Dedifferentiated amniotic fluid mesenchymal stem cell (primary cell): ENCODE results near the gene NLN.
A peak's percentile ranks its signal among the peaks of the same experiment; 100 is the strongest.
"Not testable (repeated sequence)": the region's sequence is repeated elsewhere in the genome, so short reads cannot be mapped to it uniquely, and the experiment has no call there.

ENCODE experiments used
- DNase-seq: peaks from one replicate; pipeline ENCODE4 v3.0.0-alpha.2; 2016; ENCODE audit errors: extremely low spot score

The NLN gene

GRCh38 chr5:65721720-65722574, at the start of gene NLN, which contains the start of gene SGTB:
Gene NLN, plus strand, starts transcription at chr5:65722205. Its CDS starts 169 bp downstream, at chr5:65722374.
Gene SGTB, minus strand, starts transcription at chr5:65722109. Its CDS starts 1,302 bp downstream, at chr5:65720807.
- DNase-seq = peak; percentile 64

- peak; percentile 33 for DNase-seq
These were observed 49.2 kb upstream of the NLN start for GRCh38 chr5:65672796-65673195.

DNA sequence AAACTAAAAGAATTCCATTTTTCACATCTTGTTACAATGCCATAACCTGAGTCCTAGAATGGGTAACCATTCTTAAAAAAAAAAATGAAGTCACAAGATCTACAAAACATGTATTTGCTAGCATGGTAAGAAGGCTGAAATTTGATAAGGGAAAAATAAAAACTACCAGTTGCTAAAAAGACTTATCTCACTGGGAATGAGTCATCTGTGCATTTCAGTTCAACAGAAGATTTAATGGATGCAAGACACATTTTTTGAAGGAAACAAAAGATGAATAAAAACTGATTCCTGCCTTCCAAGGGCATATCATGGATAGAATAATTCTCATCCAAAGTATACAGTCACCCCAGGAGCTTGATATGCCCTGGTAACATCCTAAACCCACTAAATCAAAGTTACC, 47.3 kb upstream of the NLN start:
- no peak for DNase-seq

DNA sequence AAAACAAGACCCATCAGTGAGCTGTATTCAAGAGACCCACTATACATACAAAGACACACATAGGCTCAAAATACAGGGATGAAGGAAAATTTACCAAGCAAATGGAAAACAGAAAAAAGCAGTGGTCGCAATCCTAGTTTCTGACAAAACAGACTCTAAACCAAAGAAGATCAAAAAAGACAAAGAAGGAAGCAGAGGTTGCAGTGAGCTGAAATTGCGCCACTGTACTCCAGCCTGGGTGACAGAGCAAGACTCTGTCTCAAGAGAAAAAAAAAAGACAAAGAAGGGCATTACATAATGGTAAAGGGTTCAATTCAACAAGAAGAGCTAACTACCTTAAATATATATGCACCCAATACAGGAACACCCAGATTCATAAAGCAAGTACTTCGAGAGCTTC, 45.9 kb upstream of the NLN start:
- DNase-seq = not testable (repeated sequence)

DNA sequence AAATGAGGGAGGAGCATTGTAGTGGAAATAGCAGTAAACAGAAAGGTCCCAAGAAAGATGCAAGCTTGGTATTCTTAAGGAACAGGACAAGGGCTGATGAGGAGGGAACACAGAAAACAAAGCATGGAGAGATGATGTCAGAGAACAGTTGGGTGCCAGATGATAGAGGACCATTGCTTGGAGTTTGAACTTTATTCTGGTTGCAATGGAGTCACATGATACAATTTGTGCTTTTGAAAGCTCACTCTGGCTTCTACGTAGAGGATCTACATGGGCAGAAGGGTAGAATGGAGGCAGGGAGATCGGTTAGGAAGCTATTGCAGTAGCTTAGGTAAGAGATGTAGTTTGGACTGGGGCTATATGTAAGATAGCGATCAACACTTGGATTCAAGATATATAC, 39.9 kb upstream of the NLN start:
- no peak for DNase-seq

GRCh38 chr5:65693121-65693520, 28.9 kb upstream of the NLN start:
- no peak for DNase-seq

- no peak for DNase-seq
These were observed 26.7 kb upstream of the NLN start for GRCh38 chr5:65695162-65695755.

DNA sequence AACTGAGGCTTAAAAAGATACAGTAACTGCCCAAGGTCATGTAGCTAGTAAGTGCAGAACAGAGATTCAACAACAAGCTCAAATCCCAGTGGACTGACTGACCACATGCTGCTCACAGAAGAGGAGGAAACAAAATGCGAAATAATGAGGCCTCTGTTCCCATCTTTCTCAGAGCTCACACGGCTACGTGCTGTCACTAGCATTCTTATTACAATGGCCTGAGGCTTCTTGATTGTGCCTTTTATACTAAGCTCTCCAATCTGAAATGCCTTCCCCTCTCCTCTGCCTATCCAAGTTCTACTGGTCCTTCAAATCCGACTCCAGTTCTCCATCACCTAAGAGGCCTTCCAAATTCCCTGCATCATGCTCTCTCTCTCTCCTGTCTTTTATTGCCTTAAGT, 26.1 kb upstream of the NLN start:
- DNase-seq = no peak

DNA sequence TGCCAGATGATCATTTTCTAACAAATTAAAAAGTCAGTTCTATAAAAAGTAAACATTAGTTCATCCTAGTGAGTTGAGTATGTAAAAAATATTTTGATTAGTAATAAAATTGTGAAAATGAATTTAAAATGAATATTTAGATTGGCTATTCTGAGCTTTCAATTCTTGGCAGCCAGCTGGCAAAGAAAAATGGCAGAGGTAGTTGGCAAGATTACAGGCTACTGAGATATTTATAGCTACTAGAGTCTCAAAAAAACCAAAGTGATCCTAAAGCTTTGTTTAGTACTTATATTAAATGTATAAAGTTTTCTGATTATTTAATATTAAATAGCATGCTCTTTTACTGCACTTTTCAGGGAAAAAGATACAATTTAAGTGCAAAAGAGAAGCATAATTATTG, 25.1 kb upstream of the NLN start:
- no peak for DNase-seq

DNA sequence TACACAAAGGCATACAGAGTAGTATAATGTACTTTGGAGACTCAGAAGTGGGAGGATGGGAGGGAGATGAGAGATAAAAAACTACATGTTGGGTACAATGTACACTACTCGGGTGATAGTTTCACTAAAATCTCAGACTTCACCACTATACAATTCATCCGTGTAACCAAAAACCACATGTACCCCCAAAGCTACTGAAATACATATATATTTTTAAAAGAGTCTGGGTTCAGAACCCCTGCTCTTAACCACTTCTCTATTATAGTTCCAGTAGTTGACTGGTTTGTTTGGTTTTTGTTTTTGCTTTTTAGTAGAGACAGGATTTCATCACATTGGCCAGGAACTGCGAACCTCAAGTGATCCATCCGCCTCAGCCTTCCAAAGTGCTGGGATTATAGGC, 22.7 kb upstream of the NLN start:
- no peak for DNase-seq

GRCh38 chr5:65702036-65702435, 20.0 kb upstream of the NLN start:
- DNase-seq = no peak

DNA sequence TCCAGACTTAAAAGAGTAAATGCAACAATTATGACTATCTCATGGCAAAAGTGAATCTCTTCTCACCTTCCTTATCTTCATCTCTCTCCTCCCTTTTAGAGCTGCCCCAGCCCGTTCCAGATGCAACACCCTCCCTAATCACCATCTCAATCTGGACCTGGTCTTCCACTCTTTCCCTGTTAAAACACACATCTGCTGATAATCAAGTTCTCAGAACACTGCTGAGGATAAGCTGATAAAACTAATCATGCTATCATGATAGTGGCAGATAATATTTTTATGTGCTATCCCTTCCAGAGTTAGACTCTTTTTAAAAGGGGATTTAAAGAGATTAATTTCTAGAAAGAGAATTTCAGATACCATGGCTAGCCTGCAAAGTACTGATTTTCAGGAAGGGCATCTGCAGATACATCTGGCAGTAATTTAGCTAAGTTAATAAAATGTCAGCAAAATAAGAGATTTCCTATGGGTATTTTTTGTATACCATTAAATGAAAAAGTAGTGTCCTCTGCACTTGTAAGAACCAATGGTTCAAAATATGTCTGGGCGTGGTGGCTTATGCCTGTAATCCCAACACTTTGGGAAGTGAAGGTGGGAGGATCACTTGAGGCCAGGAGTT, 17.3 kb upstream of the NLN start:
- DNase-seq = no peak

DNA sequence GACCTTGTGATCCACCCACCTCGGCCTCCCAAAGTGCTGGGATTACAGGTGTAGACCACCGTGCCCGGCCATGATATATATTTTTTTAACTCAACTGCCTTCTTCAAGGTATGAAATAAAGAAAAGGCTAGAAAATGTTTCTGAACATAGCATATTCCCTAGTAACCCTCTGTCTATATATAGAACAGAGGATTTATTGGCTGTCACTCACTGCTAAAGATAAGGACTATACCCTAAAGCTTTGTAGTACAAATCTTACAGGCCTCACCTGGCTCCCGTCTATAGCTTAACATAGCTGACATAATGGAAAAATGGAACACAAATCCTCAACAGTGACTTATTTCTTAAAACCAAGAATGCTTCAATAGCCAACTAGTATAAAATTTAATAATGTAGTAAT, 14.3 kb upstream of the NLN start:
- no peak for DNase-seq

- DNase-seq = no peak
These were observed 13.9 kb upstream of the NLN start for GRCh38 chr5:65708145-65708544.

DNA sequence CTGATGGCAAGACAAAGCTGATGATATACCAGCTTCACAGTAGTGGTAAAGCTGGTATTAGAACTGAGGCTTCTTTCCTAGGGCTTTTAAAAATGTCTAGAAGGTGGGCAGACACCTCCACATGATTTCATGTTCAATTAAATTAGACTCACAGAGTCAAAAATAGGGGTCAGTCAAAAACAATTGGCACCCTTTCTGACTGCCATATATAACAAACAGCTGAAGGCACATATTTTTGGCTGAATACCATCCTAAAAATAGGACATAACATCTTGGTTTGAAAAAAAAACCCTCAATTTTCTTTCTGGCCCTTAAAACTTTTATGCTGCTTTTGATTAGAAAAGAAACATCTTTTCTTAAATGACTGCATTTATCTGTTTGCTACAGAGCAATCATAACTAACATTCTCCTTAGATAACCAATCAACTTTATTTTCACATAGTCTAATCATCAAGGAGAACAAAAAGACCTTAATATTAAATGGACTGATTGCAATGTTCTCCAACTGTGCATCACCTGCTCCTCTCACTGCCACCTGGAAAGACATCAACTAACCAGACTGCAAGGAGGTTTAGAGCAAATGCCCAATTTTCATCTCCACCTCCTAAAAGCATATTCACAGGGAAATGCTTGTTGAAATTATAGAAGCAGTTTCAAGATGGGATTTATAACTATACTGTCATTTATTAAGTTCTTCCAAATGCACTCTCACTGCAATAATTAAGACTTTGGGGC, 3.3 kb upstream of the NLN start:
- no peak for DNase-seq

DNA sequence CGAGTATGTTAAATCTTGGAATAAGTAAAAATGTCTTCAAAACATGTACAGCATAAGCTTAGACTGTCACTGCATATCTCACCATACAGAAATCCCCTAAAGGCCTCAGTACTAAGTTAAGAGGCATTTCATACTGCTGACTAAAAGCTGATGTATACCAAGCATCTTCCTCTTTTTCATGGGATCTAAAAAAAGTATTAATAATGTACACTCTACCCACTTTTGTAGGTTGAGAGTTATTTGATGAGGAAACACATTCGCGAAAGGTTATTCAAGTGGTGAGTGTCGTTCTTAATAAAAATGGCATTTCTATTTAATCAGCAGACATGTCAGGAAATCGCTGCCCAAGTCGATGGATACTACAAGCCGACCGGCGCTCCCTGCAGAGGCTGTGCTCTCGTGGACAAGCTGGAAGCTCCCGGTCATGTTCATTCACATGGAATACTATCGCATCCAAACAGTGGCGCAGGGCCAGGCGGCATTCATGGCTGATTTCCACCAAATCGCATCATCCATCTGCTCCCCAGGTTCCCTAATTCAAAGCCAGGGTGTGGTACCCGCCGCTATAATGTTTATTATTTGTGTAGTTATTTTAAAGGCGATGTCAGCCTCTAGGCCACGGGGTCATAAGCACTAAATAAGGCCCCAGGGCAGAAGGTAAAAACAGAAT, 820 bp upstream of the NLN start:
- DNase-seq = peak; percentile 67

DNA sequence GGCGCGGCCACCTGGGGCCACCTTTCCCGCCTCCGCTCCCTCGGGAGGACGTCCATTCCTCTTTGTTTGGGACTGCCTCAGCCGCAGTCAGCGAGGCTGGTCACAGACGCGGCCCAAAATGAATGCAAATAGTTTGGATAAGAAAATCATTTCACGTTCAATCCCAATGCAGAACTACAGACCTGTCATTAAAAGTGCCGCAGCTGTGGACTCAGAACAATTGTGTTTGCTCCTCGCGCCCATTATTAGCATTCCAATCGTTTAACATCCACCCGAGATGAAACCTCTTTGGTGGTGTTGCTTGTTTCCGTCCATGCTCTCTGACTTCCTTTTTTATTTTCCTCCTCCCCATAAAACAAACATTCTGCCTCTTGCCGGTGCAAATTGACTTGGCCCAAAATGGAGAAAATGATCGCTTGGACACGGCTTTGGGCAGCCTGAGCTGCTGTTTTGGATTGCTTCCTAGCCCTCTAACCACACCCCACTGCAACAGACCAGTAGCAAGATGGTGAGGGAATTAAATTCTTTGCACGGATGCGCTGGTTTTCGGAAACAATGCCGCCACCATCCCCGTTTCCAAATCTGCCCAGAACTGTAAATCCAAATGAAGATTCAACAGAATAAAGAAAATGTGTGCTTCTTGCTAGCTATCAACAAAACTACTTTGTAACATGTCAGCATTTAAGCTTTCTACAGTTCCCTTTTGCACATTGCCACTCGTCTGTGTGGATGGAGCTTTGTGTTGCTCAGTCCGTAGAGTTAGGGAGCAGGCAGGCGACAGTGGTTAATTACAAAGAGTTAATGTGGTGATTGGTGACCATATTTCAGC, 784 bp downstream of the NLN start:
- DNase-seq = peak; percentile 54

- DNase-seq = no peak
These were observed 5.6 kb downstream of the NLN start for GRCh38 chr5:65727491-65728156.

GRCh38 chr5:65728218-65728617, 6.2 kb downstream of the NLN start:
- no peak for DNase-seq

- DNase-seq = no peak
These were observed 8.9 kb downstream of the NLN start for GRCh38 chr5:65730910-65731309.
